ENCODE data around the gene DNAAF3. TPM values are rescaled to one million over a fixed set of nuclear protein-coding genes. Genes with fewer than 3 reads are reported as not detected.

Gene DNAAF3
- polyA plus RNA-seq, 1 experiment, result 0.21 TPM

GRCh38 chr19:55198651-55199050, 32.2 kb upstream of the DNAAF3 start:
- no peak overlapping the region for H3K27ac ChIP-seq (ENCODE audit: low read depth, low read length)
- no peak for DNase-seq (ENCODE audit: low read depth, low spot score)
- H3K4me3 ChIP-seq (ENCODE audit: low read depth, low read length), result no peak overlapping the region
- TF ChIP-seq, protein P1, sequence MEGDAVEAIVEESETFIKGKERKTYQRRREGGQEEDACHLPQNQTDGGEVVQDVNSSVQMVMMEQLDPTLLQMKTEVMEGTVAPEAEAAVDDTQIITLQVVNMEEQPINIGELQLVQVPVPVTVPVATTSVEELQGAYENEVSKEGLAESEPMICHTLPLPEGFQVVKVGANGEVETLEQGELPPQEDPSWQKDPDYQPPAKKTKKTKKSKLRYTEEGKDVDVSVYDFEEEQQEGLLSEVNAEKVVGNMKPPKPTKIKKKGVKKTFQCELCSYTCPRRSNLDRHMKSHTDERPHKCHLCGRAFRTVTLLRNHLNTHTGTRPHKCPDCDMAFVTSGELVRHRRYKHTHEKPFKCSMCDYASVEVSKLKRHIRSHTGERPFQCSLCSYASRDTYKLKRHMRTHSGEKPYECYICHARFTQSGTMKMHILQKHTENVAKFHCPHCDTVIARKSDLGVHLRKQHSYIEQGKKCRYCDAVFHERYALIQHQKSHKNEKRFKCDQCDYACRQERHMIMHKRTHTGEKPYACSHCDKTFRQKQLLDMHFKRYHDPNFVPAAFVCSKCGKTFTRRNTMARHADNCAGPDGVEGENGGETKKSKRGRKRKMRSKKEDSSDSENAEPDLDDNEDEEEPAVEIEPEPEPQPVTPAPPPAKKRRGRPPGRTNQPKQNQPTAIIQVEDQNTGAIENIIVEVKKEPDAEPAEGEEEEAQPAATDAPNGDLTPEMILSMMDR (IDR thresholded peaks at IDR 0.05; ENCODE audit: low read depth, low read length), result no peak
- ChIA-PET CTCF (no interaction called here), POLR2A (no interaction called here)
- no peaks in the 10 kb centered on the region for H3K27me3 ChIP-seq (ENCODE audit: control insufficient read depth, insufficient read depth, low read length)
- H3K9me3 ChIP-seq (ENCODE audit: control insufficient read depth, insufficient read depth, low read length), result no peaks in the 10 kb centered on the region

DNA sequence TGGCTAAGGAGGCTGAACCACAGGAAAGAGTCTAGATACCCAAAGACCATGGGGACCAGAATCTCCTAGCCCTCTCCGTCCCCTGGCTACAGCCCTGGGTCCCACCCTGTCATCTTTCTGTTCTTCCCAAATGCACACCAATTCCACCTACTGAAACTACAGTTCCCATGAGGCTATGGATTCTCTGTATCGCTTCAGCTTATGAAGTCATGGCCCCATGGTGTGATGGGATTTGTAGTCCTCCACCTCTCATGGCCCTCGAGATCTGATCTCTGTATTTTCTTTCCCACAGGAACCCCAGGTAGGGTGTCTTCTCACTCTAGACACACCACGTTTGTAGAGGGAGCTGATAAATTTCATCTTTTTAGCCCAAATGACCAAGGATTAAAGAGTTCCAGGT, 31.1 kb upstream of the DNAAF3 start:
- TF ChIP-seq, protein P1 (IDR thresholded peaks at IDR 0.05; ENCODE audit: low read depth, low read length), result no peak
- ChIA-PET CTCF (no interaction called here), POLR2A (interaction anchor here (0.7 kb wide), 1 partner anchor 82 kb away, joined by 3 read pairs; the partner anchor contains the start of gene HSPBP1)
- DNase-seq (ENCODE audit: low read depth, low spot score), result no peak
- Histone ChIP-seq H3K4me3 (ENCODE audit: low read depth, low read length) (no peak overlapping the region), H3K27ac (ENCODE audit: low read depth, low read length) (no peak overlapping the region), H3K9me3 (ENCODE audit: control insufficient read depth, insufficient read depth, low read length) (no peaks in the 10 kb centered on the region), H3K27me3 (ENCODE audit: control insufficient read depth, insufficient read depth, low read length) (no peaks in the 10 kb centered on the region)

DNA sequence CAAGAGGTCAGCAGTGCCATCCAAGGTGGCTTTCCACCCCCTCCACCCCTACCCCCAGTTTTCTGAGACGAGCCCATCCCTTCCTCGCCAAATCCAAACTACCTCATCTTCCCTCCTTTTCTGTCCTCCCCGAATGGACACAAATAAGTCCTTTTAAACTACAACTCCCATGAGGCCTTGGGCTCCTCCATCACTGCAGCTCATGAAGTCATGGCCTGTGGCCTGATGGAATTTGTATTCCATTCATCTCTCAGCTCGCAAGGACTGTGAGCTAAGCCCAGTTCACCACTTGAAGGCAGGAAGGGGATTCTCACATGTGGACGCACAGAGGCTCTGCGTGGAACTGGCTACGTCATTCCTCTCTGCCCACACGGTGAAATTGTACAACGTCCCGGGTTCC, 30.4 kb upstream of the DNAAF3 start:
- no peak for DNase-seq (ENCODE audit: low read depth, low spot score)
- H3K9me3 ChIP-seq (ENCODE audit: control insufficient read depth, insufficient read depth, low read length), result no peaks in the 10 kb centered on the region
- no peak overlapping the region for H3K4me3 ChIP-seq (ENCODE audit: low read depth, low read length)
- TF ChIP-seq, protein P1 (IDR thresholded peaks at IDR 0.05; ENCODE audit: low read depth, low read length), result no peak
- CTCF ChIA-PET, result no interaction called here
- no peak overlapping the region for H3K27ac ChIP-seq (ENCODE audit: low read depth, low read length)
- no peaks in the 10 kb centered on the region for H3K27me3 ChIP-seq (ENCODE audit: control insufficient read depth, insufficient read depth, low read length)
- POLR2A ChIA-PET, result no interaction called here

GRCh38 chr19:55193481-55193880, 27.1 kb upstream of the DNAAF3 start:
- CTCF ChIA-PET, result no interaction called here
- Histone ChIP-seq H3K4me3 (ENCODE audit: low read depth, low read length) (no peak overlapping the region), H3K9me3 (ENCODE audit: control insufficient read depth, insufficient read depth, low read length) (no peaks in the 10 kb centered on the region; the same call in 1 of the 2 replicates), H3K27me3 (ENCODE audit: control insufficient read depth, insufficient read depth, low read length) (no peaks in the 10 kb centered on the region), H3K27ac (ENCODE audit: low read depth, low read length) (no peak overlapping the region)
- TF ChIP-seq, protein P1 (IDR thresholded peaks at IDR 0.05; ENCODE audit: low read depth, low read length), result no peak
- POLR2A ChIA-PET, result no interaction called here
- no peak for DNase-seq (ENCODE audit: low read depth, low spot score)

GRCh38 chr19:55189403-55189835, 23.0 kb upstream of the DNAAF3 start:
- Histone ChIP-seq H3K4me3 (ENCODE audit: low read depth, low read length) (no peak overlapping the region), H3K27ac (ENCODE audit: low read depth, low read length) (peak overlapping the region; percentile 73), H3K27me3 (ENCODE audit: control insufficient read depth, insufficient read depth, low read length) (peaks cover 10% of the 10 kb centered on the region), H3K9me3 (ENCODE audit: control insufficient read depth, insufficient read depth, low read length) (no peaks in the 10 kb centered on the region; the same call in 1 of the 2 replicates)
- DNase-seq (ENCODE audit: low read depth, low spot score), result peak; percentile 73
- CTCF ChIA-PET, result interaction anchor here (0.6 kb wide), 1 partner anchor 278 kb away, joined by 3 read pairs; no protein-coding TSS in a partner anchor
- POLR2A ChIA-PET, result interaction anchor here (0.6 to 1.1 kb wide), 4 partner anchors 20 to 981 kb away, joined by 3 to 5 read pairs (median 3); partner anchors contain the start of gene PTPRH
- TF ChIP-seq, protein P1 (IDR thresholded peaks at IDR 0.05; ENCODE audit: low read depth, low read length), result no peak

Data from AG04450 (cell line).